ENCODE data around the gene ZNF462.

DNA sequence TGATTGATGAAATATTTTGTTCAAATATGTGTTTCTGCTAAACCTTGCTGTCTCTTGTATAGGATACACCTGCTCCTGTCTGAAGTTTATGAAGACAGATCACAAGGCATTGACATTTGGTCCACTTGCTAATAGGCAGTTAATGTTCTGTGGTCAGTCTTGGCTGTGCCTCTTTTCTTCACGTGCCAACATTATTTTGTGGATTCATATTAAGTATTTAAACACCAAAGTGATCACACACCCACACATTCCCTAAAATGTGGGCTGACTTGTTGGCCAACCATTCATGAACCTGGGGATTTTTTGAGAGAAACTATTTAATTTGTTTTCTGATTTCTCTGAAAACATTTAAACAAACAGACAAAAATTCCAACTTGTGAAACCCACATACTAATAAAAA, 33.7 kb downstream of the ZNF462 start:
- TF ChIP-seq CTCF (IDR thresholded peaks at IDR 0.05) (no peak), EP300 (IDR thresholded peaks at IDR 0.05) (no peak)
